Measurements from ENCODE around the gene KDM2B.

KDM2B gene

GRCh38 chr12:121575952-121576625 lies 4.7 kb downstream of the KDM2B start:
- Histone ChIP-seq H4K8ac (ENCODE audit: low read length) (no peak overlapping the region), H3K9me3 (ENCODE audit: control insufficient read depth, low read length) (no peaks in the 10 kb centered on the region), H3K36me3 (ENCODE audit: control insufficient read depth in 1 of 2, insufficient read depth in 2 of 2, low read depth in 1 of 2, low read length in 2 of 2) (peaks cover 17 to 32% of the 10 kb centered on the region in 2 experiments), H2BK5ac (ENCODE audit: low read depth, low read length, poor library complexity, severe bottlenecking) (no peak overlapping the region), H2AFZ (ENCODE audit: low read depth, low read length) (no peak overlapping the region), H3K4me2 (ENCODE audit: low read length, poor library complexity, severe bottlenecking) (no peak overlapping the region), H3K4ac (ENCODE audit: low read depth in 1 of 2, low read length in 2 of 2) (peak overlapping the region in 1 of 2 experiments; percentile 4), H2AK5ac (ENCODE audit: low read length, severe bottlenecking) (peak overlapping the region; percentile 75), H2BK15ac (ENCODE audit: low read depth, poor library complexity, severe bottlenecking) (peak overlapping the region; percentile 17), H2BK12ac (ENCODE audit: low read length in 2 of 2) (no peak overlapping the region), H3K79me1 (replicated peaks; ENCODE audit: low read length, poor library complexity, severe bottlenecking) (peaks cover 7% of the 10 kb centered on the region), H4K91ac (ENCODE audit: low read length) (no peak overlapping the region), H3K27ac (ENCODE audit: low read length, poor library complexity, severe bottlenecking) (no peak overlapping the region), H3K27me3 (ENCODE audit: control insufficient read depth in 1 of 2, insufficient read depth in 1 of 2, low read length in 2 of 2) (no peaks in the 10 kb centered on the region), H3K4me1 (ENCODE audit: control insufficient read depth, insufficient read depth, low read depth, low read length) (peaks cover 27% of the 10 kb centered on the region), H3K18ac (ENCODE audit: low read depth in 1 of 2, low read length in 2 of 2) (peak overlapping the region in 1 of 2 experiments; percentile 37), H3K23ac (ENCODE audit: low read length in 2 of 2) (no peak overlapping the region), H3K4me3 (ENCODE audit: insufficient read depth in 1 of 2, low read depth in 1 of 2, low read length in 2 of 2) (peak overlapping the region in 1 of 2 experiments; percentile 89), H3K14ac (ENCODE audit: low read length in 2 of 2) (no peak overlapping the region), H2BK120ac (ENCODE audit: low read depth, low read length) (no peak overlapping the region), H3K9ac (ENCODE audit: low read length) (peak overlapping the region; percentile 95)
- peak; percentile 37 for DNase-seq
- 91% methylated on average over 12 of the region's 13 CpGs for WGBS

GRCh38 chr12:121575051-121575450 lies 5.8 kb downstream of the KDM2B start:
- Histone ChIP-seq H3K27me3 (ENCODE audit: control insufficient read depth in 1 of 2, insufficient read depth in 1 of 2, low read length in 2 of 2) (no peaks in the 10 kb centered on the region), H3K4me2 (ENCODE audit: low read length, poor library complexity, severe bottlenecking) (no peak overlapping the region), H3K18ac (ENCODE audit: low read depth in 1 of 2, low read length in 2 of 2) (no peak overlapping the region), H3K14ac (ENCODE audit: low read length in 2 of 2) (no peak overlapping the region), H3K27ac (ENCODE audit: low read length, poor library complexity, severe bottlenecking) (no peak overlapping the region), H3K79me1 (replicated peaks; ENCODE audit: low read length, poor library complexity, severe bottlenecking) (peaks cover 7% of the 10 kb centered on the region), H2AFZ (ENCODE audit: low read depth, low read length) (no peak overlapping the region), H2AK5ac (ENCODE audit: low read length, severe bottlenecking) (no peak overlapping the region), H3K23ac (ENCODE audit: low read length in 2 of 2) (no peak overlapping the region), H3K9me3 (ENCODE audit: control insufficient read depth, low read length) (no peaks in the 10 kb centered on the region), H4K91ac (ENCODE audit: low read length) (no peak overlapping the region), H2BK12ac (ENCODE audit: low read length in 2 of 2) (no peak overlapping the region), H4K8ac (ENCODE audit: low read length) (no peak overlapping the region), H3K36me3 (ENCODE audit: control insufficient read depth in 1 of 2, insufficient read depth in 2 of 2, low read depth in 1 of 2, low read length in 2 of 2) (peaks cover 20 to 42% of the 10 kb centered on the region in 2 experiments), H2BK120ac (ENCODE audit: low read depth, low read length) (no peak overlapping the region), H3K9ac (ENCODE audit: low read length) (no peak overlapping the region), H3K4ac (ENCODE audit: low read depth in 1 of 2, low read length in 2 of 2) (no peak overlapping the region), H3K4me1 (ENCODE audit: control insufficient read depth, insufficient read depth, low read depth, low read length) (peaks cover 26% of the 10 kb centered on the region), H2BK5ac (ENCODE audit: low read depth, low read length, poor library complexity, severe bottlenecking) (no peak overlapping the region), H3K4me3 (ENCODE audit: insufficient read depth in 1 of 2, low read depth in 1 of 2, low read length in 2 of 2) (no peak overlapping the region), H2BK15ac (ENCODE audit: low read depth, poor library complexity, severe bottlenecking) (no peak overlapping the region)
- DNase-seq = no peak
- WGBS = no CpG with 5 or more reads among the region's 1 CpG

GRCh38 chr12:121574025-121574424 lies 6.8 kb downstream of the KDM2B start:
- Histone ChIP-seq H2BK12ac (ENCODE audit: low read length in 2 of 2) (no peak overlapping the region), H3K4me2 (ENCODE audit: low read length, poor library complexity, severe bottlenecking) (no peak overlapping the region), H3K23ac (ENCODE audit: low read length in 2 of 2) (no peak overlapping the region), H2BK120ac (ENCODE audit: low read depth, low read length) (no peak overlapping the region), H4K8ac (ENCODE audit: low read length) (no peak overlapping the region), H3K4ac (ENCODE audit: low read depth in 1 of 2, low read length in 2 of 2) (no peak overlapping the region), H4K91ac (ENCODE audit: low read length) (no peak overlapping the region), H3K9me3 (ENCODE audit: control insufficient read depth, low read length) (no peaks in the 10 kb centered on the region), H3K79me1 (replicated peaks; ENCODE audit: low read length, poor library complexity, severe bottlenecking) (peaks cover 7% of the 10 kb centered on the region), H3K27me3 (ENCODE audit: control insufficient read depth in 1 of 2, insufficient read depth in 1 of 2, low read length in 2 of 2) (no peaks in the 10 kb centered on the region), H3K14ac (ENCODE audit: low read length in 2 of 2) (no peak overlapping the region), H3K4me1 (ENCODE audit: control insufficient read depth, insufficient read depth, low read depth, low read length) (peaks cover 24% of the 10 kb centered on the region), H2AFZ (ENCODE audit: low read depth, low read length) (no peak overlapping the region), H3K27ac (ENCODE audit: low read length, poor library complexity, severe bottlenecking) (no peak overlapping the region), H2BK15ac (ENCODE audit: low read depth, poor library complexity, severe bottlenecking) (no peak overlapping the region), H2AK5ac (ENCODE audit: low read length, severe bottlenecking) (no peak overlapping the region), H3K18ac (ENCODE audit: low read depth in 1 of 2, low read length in 2 of 2) (no peak overlapping the region), H3K4me3 (ENCODE audit: insufficient read depth in 1 of 2, low read depth in 1 of 2, low read length in 2 of 2) (no peak overlapping the region), H3K36me3 (ENCODE audit: control insufficient read depth in 1 of 2, insufficient read depth in 2 of 2, low read depth in 1 of 2, low read length in 2 of 2) (peaks cover 21 to 42% of the 10 kb centered on the region in 2 experiments), H3K9ac (ENCODE audit: low read length) (no peak overlapping the region), H2BK5ac (ENCODE audit: low read depth, low read length, poor library complexity, severe bottlenecking) (no peak overlapping the region)
- no peak for DNase-seq
- WGBS = 97% methylated on average over 11 of the region's 11 CpGs

GRCh38 chr12:121571920-121572319 lies 8.9 kb downstream of the KDM2B start:
- peaks cover 5% of the 10 kb centered on the region for H3K4me1 ChIP-seq (ENCODE audit: control insufficient read depth, insufficient read depth, low read depth, low read length)
- no peak overlapping the region for H2AFZ ChIP-seq (ENCODE audit: low read depth, low read length)
- no peaks in the 10 kb centered on the region for H3K79me1 ChIP-seq (replicated peaks; ENCODE audit: low read length, poor library complexity, severe bottlenecking)
- H2BK120ac ChIP-seq (ENCODE audit: low read depth, low read length) = no peak overlapping the region
- H2BK15ac ChIP-seq (ENCODE audit: low read depth, poor library complexity, severe bottlenecking) = no peak overlapping the region
- H2AK5ac ChIP-seq (ENCODE audit: low read length, severe bottlenecking) = no peak overlapping the region
- no peak overlapping the region for H2BK5ac ChIP-seq (ENCODE audit: low read depth, low read length, poor library complexity, severe bottlenecking)
- no peaks in the 10 kb centered on the region for H3K27me3 ChIP-seq (ENCODE audit: control insufficient read depth in 1 of 2, insufficient read depth in 1 of 2, low read length in 2 of 2)
- no peak overlapping the region for H3K27ac ChIP-seq (ENCODE audit: low read length, poor library complexity, severe bottlenecking)
- no peak for DNase-seq
- H2BK12ac ChIP-seq (ENCODE audit: low read length in 2 of 2) = no peak overlapping the region
- H3K9me3 ChIP-seq (ENCODE audit: control insufficient read depth, low read length) = no peaks in the 10 kb centered on the region
- 84% methylated on average over 5 of the region's 9 CpGs for WGBS
- no peak overlapping the region for H3K18ac ChIP-seq (ENCODE audit: low read depth in 1 of 2, low read length in 2 of 2)
- H3K36me3 ChIP-seq (ENCODE audit: control insufficient read depth in 1 of 2, insufficient read depth in 2 of 2, low read depth in 1 of 2, low read length in 2 of 2) = peaks cover 21 to 42% of the 10 kb centered on the region in 2 experiments
- no peak overlapping the region for H3K4me2 ChIP-seq (ENCODE audit: low read length, poor library complexity, severe bottlenecking)
- H3K4ac ChIP-seq (ENCODE audit: low read depth in 1 of 2, low read length in 2 of 2) = no peak overlapping the region
- H4K91ac ChIP-seq (ENCODE audit: low read length) = no peak overlapping the region
- H3K4me3 ChIP-seq (ENCODE audit: insufficient read depth in 1 of 2, low read depth in 1 of 2, low read length in 2 of 2) = no peak overlapping the region
- no peak overlapping the region for H3K23ac ChIP-seq (ENCODE audit: low read length in 2 of 2)
- H3K9ac ChIP-seq (ENCODE audit: low read length) = no peak overlapping the region
- no peak overlapping the region for H3K14ac ChIP-seq (ENCODE audit: low read length in 2 of 2)
- no peak overlapping the region for H4K8ac ChIP-seq (ENCODE audit: low read length)
